Stimulated activated CD4-positive, alpha-beta T cell treated with anti-CD3 and anti-CD28 coated beads, Interleukin-15, amount 100 ng/mL, for 24 hours (primary cell): ENCODE results near the gene ZNF469.
"Not testable (repeated sequence)": the region's sequence is repeated elsewhere in the genome, so short reads cannot be mapped to it uniquely, and the experiment has no call there.

ENCODE experiments used
- DNase-seq: peaks from one replicate; pipeline ENCODE4 v3.0.0-alpha.2; 2020

Gene ZNF469

GRCh38 chr16:88348377-88349152 is 34.2 kb upstream of the ZNF469 start:
- DNase-seq = no peak

- no peak for DNase-seq
Observed at GRCh38 chr16:88349153-88349902, 33.4 kb upstream of the ZNF469 start.

DNA sequence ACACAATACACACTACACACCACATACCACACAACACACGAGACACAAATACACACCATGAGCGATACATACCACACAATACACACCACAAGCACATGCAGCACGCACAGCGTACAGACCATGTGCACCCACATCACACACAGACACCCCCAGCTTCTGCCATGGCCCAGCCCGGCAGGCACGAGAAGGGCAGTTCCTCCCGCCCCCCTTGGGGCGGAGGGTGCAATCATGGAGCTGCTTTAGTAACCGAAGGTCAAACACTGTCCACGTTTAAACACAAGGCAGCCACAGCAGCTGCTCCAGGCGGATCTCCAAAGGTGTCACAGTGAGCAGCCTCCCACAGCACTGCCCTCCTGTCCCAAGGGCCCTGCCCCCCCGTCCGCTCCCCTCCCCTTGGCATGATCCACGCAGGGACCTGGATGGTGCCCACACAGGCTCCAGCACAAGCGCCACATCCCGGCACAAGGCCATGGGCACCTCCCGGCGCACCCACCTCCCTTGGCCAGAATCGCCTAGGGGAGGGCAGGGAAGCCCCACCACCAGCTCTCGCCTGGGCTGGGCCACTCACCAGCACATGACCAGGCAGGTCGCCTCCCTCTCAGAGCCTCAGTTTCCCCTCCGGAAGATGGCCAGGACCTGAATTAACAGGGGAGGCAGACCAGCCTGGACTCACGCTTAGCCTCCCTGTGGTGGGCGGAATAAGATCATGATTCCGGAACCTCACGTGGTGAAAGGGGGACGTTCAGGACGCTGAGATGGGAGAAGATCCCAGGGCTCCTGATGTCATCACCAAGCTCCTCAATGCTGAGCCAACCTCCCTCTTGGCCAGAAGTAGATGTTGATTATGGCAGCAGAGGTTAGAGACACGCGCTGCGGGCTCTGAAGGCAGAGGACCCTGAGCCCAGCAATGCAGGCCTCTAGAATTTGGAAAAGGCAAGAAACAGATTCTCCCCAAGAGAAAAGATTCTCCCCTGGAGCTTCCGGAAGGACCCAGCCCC is 32.6 kb upstream of the ZNF469 start:
- DNase-seq = no peak

DNA sequence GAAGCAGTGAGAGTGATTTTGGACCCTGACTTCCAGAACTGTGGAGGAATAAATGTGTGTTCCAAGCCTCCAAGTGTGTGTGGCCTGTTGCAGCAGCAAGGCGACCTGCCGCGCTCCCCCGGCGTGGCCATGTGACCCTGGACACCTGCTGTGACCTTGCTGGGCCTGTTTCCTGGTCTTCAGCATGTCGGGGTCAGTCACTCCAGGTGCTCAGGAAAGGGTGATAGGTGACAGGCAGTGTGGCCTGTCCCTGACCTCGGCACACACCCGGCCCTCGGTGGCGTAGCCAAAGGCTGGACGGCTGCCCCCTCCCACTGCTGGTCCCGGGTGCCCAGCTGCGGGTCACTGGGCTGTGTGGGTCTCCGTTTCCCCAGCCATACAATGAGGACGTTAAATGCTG is 31.8 kb upstream of the ZNF469 start:
- no peak for DNase-seq

DNA sequence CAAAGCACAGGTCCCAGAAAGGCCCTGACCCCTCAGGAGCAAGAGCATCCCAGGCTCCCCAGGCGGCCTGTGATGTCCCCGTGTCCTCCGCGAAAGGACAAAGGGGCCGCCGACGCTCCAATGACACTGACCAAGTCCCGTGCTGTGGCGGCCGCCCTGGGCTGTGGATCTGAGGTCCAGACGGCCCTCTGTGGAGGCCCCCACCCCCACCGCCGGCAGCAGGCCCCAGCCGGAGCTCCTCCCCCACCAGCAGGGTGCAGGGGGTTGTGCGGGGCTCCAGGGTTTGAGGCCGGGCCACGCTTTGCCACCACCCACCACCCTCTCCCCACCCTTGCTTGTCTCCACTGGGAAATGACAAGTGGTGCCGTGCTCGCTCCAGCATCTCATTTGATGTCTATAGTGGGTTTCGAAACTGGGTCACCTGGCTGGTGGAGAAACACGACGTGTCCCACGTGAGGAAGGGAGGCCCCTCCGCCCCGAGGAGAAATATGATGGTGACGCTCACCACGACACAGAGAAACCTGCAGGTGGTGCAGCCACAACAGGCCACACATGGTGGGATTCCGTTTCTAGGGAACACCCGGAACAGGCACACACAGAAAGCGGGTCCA is 31.2 kb upstream of the ZNF469 start:
- DNase-seq = no peak

- no peak for DNase-seq
Observed at GRCh38 chr16:88352261-88353200, 30.2 kb upstream of the ZNF469 start.

DNA sequence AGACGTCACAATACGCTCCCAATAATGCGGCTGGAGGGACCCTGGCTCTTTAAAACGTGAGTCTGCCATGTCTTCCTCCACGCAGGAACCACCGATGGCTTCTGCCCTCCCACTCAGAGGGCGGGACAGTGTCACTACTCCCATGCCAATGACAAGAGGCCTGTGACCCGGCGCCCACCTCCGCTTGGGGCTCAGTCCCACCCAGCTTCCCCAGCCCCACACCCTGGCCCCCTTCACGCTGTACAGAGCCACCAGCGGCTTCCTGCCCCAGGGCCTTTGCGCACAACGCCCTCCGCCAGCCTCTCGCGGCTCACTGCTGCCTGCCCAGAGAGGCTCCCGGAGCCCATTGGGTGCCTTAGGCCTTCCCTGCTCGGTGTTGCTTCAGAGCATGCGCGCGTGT is 29.5 kb upstream of the ZNF469 start:
- DNase-seq = no peak

GRCh38 chr16:88353691-88354090 is 29.1 kb upstream of the ZNF469 start:
- no peak for DNase-seq

DNA sequence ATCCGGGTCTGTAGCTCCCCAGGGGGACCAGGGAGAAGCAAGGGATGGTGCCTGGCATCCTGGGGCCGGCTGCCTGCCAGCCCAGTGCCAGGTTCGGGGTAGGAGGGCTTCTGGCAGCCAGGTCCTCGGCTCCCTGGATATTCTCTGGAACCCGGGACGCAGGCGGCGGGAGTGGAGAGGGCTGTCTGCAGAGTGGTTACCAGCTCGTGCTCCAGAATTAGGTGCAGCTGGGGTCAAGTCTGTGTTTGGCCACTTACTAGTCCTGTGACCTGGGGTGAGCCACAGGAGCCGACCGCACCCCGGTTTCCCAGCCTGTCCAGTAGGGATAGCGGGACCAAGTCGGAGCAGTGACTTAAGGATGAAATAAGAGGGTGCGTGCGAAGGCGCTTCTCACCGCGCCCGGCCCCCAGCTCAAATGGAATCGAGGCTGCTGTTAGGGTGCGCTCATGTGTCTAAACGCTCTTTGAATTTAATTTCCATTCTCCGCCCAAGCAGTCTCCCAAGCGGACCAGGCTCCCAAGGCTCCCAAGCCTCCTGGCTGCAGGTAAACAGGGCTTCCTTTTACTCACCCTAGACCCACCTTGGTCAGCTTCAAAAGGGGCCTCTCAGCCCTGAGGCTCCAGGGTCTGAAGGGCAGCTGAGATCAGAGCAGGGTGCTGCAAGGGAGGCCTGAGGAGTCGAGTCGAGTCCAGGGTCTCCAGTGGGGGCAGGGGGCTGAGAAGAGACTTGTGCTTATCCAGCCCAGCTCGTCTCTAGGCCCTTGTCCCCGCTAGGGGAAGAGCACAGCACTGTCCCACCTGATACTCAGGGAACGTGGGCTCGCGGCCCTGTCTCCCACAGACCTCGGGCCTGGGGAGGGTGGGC is 28.3 kb upstream of the ZNF469 start:
- no peak for DNase-seq

DNA sequence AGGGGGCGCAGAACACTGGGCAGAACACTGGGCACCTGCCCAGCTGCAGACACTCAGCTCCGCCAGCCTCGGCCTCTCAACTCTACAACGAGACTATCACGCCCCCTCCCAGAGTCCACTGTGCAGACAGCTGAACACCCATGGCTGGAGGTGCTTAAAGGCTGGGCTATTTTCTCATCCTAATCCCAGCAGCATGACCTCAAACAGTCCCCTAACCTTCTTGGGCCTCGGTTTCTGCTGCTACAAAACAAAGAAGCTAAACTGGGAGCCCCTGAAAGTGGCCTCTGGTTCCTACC is 27.7 kb upstream of the ZNF469 start:
- no peak for DNase-seq

DNA sequence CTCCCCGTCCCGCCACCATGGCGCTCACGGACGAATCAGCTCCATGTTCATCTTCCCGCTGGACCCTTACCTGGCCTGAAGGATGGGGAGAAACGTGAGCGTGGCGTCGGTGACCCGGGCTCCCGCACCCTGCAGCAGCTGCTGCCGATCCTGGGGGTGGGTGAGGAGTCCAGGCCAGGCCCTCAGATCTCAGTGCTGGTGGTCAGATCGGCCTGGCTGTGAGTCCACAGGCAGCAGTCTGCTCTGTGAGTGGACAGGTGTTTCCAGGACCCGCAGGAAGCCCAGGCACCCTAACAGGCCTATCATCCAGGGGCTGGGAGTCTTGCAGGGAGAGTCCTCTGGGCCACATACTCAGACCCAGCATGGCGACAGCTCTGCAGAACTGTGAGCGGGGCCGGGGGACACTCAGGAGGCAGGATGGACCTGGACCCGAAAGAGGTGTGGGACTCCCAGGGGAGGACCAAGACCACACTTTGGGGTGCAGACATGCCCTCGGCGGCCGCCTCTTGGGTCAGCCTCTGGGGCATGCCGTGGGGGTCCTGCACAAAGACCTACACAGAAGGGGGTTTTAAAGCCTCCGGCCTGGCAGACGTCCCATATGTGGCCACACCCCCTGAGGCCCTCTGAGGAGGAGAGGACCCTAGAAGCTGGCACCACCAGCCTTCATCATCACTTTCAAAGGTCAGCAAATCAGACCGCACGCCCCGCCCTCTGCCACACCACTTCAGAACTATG is 27.2 kb upstream of the ZNF469 start:
- no peak for DNase-seq

DNA sequence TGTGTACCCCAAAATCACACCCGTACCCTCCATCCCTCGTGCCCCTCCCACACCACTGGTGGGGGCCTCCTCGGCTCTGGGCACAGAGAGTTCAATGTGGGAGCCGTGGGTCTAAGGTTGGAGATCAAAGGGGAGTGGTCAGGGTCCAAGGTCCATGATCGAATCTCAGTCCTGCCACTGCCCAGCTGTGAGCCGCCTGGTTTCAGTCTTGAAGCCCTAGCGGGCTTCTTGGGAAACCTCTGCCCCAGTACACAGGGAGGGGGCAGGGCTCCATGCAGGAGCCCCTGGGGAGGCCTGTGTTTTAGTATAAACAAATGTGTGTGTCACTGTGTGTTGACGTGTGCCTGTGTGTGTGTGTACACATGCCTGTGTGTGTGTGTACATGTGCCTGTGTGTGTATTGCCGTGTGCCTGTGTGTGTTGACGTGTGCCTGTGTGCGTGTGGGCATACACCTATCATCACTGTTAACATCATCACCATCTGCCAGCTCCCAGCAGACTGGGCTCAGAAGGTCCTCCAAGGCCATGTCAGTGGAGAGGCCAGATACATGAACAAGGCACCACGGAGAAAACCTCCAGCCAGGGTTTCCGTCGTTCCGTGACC is 26.5 kb upstream of the ZNF469 start:
- no peak for DNase-seq

DNA sequence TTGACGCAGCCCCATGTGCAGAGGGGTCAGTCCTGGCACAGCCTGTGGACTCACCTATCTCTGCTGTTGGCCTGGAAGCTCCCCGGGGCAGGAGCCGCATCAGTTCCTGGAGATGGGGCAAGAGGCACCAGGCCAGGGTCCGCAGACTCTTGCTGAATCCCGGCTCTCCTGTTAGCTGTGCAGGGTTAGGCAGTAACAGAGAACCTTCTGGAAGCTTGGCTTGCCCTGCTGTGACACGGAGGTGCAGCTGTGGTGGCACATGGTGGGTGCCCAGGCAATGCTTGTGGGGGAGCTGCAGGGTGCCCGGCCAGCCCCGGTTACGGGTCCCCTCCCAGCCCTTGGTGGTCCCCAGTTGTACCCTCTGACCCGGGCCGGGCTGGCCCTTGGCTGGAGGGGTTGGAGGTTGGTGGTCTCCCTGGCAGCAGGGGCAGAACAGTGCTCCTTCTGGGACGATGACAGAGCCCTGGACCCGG is 26.0 kb upstream of the ZNF469 start:
- DNase-seq = no peak

- no peak for DNase-seq
Observed at GRCh38 chr16:88357317-88358022, 25.3 kb upstream of the ZNF469 start.

GRCh38 chr16:88358023-88358420 is 24.7 kb upstream of the ZNF469 start:
- no peak for DNase-seq

DNA sequence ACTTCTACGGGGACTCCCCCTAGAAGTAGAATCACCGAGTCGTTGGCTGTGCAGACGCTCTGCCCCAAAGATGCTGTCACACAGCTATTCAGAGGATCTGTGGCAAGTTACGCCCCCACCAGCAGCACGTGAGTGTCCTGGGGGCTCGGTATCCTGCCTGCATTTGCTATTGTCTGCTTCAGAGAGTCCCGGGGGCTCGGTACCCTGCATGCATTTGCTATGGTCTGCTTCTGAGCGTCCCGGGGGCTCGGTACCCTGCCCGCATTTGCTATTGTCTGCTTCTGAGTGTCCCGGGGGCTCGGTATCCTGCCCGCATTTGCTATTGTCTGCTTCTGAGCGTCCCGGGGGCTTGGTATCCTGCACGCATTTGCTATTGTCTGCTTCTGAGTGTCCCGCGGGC is 23.8 kb upstream of the ZNF469 start:
- no peak for DNase-seq

- DNase-seq = not testable (repeated sequence)
Observed at GRCh38 chr16:88360401-88360800, 22.4 kb upstream of the ZNF469 start.

- no peak for DNase-seq
Observed at GRCh38 chr16:88360999-88361398, 21.8 kb upstream of the ZNF469 start.

- no peak for DNase-seq
Observed at GRCh38 chr16:88361775-88362174, 21.0 kb upstream of the ZNF469 start.
